ENCODE measurements around the gene LSM3.

LSM3 gene

DNA sequence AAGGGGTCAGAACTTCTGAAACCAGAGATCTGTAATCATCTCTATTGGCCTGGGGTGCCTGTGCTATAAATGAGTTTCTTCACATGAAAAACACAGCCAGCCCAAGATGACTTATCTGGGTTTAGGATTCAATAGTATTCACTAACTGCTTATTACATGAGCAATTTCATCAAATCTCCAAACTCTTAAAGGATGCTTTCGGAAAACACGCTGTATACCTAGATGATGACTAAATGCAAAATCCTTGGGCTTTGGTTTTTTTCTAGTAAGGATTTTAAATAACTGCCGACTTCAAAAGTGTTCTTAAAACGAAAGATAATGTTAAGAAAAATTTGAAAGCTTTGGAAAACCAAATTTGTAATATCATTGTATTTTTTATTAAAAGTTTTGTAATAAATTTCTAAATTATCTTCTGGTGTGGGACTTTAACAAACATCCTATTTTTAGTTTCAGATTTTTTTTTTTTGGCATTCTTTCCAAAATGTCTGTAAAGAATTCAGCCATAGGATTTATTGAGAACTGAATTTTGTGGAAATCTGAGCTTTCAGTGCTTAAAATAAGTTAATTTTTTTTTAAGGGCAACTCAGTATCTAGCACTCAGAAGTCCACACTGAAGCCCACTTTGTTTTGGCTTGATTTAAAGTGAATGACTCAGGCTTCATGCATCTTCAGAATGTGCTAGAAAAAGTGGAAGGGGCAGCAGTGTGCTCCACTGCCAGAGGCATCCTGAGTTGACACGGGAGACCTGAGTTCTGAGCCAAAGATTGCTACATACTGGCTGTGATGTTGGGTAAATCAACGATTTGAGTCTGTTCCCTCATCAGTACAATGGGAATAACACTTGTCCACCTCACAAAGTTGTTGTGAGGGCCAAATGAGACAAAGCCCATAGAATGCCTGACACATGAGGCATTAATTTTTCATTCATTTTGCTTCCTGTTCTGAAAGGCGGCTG, 35.1 kb upstream of the LSM3 start:
- peak in 1 of 14 donors; percentile 27 for DNase-seq

DNA sequence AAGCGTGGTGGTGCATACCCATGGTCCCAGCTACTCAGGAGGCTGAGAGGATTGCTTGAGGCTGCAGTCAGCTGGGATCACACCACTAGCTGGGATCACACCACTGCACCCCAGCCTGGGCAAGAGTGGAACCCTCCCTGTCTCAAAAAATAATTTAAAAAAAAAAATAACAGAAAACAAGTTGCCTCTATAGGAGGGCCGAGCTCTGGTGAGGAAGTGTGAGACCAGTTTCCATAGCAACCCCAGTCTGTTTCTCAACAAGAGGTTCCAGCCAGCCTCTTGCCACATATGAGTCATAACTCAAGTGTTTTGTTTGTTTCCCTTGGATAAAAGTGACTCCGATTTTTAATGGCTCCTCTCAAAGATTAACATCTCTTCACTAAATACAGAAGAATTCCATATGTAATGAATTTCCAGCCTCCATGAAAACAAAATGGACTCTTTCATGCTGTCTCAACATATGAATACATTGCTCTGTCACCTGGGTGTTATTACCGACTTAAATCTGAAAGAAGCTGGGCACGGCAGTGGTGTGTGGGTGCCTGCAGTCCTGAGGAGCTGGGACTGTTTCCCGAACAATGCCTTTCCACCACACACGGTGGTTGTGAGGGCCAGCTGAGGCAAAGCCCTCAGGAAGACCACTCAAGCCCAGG, 34.1 kb upstream of the LSM3 start:
- DNase-seq = peak in 4 of 14 donors; percentile 12 to 41 (median 13)

DNA sequence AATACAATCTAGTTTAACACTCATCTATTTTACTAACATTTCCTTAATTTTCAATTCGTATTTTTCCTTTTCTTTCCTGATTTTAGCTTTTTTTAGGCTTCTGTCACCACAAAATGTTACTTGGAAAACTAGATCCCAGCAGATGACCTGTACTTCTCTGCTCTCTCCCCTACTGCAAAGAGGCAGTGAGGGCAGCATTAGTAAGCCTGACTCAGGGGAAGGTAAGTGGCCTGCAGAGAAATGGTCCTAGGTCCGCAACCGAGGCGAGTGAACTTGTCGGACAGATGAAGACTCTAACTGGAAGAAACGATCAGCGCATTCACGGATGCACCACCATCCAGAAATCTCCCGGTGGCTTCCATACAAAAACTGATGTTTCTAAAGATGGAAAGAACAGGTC, 33.4 kb upstream of the LSM3 start:
- DNase-seq = no peak

DNA sequence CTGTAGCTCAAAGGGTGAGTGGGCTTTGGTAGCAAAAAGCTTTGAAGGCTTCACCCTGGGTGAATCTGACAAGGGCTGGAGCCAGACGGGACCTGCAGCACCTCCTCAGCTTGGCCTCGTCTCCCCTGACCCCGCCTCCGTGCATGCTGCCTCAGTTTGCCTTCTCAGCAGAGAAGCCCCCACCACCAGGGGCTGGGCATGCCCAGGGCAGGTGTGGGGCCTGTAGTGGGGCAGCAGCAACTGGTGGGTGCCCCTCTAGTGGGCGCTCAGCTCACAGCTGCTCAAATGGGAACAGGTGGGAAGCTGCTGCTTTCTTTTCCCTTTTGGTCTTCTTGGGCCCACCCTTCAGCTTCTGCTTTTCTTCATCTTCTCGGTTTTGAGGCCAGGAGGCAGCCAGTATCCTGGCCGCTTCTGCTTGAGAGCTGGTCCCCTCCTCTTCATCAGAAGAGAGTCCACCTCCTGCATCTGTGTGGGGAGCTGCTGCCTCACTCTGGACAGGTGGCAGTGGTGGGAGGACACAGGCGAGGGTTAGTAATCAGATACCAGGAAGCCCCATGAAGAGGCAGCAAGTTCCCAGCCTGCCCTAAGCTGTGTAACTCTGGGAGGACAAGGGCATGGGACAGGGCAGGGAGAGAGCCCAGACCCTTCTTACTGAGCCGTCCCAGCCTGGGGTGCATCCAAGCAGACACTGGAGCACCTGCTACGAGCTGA, 32.8 kb upstream of the LSM3 start:
- DNase-seq = no peak

DNA sequence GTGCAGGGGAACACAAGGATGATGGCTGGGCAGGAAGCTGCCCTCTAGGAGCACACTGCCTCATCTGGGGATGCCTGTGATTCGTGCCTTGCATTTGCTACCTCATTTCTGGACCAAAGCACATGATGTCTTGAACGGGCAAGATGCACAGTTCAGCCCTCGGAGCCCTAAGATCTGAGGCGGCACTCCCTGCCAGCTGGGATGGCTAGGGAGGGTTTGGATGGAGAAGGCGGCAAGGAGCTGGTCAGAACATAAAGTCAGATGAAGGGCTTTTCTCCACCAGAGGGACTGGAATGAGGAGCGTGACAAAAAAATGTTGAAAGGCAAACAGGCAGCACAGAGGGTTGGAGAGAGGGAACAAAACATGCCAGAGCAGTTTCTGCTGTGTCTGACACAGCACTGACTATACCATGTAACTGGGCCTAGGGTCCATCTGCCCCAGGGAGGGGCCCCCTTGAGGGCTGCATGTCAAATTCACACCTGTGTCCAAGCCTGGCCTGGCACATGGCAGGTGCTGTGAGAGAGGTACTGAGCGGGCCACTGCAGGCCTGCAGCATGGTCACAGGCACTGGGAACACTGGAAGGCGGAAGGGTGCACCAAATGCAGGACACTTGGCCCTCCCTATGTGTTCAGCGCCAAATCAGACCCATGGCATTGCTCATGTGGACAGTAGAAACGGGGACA, 32.1 kb upstream of the LSM3 start:
- no peak for DNase-seq

DNA sequence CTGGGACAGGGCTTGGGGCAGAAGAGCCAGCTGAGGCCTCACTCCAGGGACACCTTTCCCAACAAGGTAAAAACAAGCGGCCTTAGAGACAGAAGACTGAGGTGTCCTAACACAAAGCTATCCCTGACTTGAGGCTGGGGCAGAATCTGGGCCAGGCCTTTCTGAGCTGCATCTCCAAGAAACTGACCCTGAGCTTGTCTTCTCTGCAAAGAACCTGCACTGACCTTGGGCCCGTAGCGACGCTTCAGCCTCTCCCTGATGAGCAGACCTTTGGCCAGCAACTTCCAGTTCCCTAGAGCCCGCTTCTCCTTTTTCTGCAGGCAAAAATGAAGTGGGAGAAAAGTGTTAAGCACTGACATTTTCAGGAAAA, 31.6 kb upstream of the LSM3 start:
- DNase-seq = no peak

DNA sequence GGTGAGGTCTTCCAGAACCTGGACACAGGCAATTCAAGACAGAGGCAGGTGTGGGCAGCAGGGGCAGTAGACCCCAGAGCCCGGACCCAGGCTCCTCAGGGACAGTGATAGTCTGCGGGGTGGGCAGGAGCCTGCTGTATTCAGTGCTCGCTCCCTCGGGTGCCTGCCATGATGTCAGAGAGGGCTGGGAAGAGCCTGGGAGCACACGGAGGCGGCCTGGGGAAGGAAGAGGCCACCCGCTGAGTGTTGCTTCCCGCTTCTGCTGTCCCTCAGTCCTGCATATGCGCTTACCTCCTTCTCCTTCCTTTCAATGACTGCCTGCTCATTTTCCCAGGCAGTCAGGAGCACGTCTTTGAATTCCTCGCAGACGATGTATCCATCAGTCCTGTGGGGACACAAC, 31.0 kb upstream of the LSM3 start:
- no peak for DNase-seq

DNA sequence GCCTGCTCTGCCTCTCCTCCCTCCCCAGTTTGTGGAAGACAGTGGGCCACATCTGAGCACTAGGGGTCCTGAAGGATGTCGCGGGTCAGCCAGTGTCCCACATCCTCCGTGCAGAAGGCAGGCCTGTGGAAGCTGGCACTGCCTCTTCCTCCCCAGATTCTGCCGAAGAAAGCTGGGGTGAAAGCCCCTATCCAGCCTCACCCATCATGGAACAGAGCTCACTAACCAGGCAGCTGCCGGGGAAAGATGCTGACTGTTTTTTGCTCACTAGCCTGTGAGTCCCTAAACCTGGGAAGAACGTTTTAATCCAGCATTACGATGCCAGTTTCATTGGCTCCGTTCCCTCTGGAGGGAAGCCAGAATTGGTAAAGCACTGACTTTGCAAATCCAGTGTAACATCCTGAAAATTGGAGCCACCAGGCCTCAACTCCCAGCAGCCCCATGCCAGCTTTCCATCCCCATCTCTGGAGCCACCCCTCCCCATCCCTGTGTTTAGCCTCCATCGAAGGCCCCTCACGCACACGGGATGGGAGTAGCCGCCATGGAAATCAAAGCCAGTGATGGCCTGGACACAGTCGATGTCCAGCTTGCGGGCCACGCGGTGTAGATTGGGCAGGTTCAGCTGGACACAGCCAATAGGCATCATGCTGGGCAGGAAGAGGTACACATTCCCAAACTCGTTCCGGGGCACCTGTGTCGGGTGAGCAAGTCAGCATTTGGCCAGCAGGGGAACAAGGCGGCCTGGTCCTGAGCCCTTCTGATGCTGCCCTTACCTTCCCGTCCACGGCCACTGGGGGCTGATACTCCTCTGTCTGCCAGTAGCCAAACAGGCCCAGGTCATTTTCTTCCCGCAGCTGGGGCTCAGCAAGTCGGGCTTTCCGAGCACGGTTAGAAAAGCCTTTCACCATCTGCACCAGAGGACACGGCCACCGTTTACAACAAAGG, 30.3 kb upstream of the LSM3 start:
- no peak for DNase-seq

DNA sequence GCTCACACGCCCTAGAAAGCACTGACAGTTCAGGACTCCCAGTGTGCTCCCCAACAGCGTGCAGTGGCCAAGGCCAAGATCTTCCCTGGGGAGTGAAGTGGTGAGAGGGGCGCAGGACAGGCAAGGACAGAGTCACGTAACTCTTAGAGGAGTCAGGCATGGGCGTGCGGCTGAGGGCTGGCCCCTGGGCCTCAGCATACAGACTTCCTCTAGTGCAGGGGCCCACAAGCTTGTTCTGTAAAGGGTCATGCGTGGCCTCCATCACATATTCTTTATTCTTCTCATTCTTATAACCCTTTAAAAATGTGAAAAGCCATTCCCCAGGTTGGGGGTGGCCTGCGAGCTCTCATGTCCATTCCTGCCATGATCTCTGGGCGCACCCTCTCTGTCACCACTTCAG, 28.5 kb upstream of the LSM3 start:
- DNase-seq = no peak

DNA sequence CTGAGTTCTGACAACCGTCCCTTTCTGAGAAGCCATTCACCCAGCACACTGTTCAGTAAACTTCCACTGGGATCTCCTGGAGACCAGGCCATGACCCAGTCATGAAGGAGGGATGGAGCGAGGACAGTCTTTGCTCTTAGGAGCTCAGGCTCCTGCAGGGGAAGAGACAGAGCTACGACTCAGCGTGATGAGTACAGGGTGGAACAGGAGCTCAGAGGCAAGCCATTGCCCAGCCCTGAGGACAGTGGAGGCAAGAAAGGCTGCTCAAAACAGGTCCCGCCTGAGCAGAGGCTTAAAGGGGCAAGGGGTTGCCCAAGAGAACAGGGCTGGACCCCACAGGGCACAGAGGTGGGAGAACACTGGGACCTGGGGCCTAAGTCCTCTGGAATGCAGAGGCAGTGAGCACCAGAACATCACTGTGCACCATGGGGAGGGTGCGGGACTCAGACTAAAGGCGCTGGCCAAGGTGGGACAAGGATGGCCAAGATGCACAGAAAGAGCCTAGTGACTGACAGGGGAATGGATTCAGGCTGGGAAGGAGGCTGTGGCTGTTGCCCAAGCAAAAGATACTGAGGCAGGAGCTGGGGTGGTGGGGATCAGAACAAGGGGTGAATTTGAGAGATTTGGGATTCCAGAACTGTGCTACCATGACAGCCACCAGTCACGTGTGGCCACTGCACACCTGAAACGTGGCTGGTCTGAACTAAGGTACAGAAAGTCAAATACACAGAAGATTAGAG, 28.0 kb upstream of the LSM3 start:
- DNase-seq = no peak

DNA sequence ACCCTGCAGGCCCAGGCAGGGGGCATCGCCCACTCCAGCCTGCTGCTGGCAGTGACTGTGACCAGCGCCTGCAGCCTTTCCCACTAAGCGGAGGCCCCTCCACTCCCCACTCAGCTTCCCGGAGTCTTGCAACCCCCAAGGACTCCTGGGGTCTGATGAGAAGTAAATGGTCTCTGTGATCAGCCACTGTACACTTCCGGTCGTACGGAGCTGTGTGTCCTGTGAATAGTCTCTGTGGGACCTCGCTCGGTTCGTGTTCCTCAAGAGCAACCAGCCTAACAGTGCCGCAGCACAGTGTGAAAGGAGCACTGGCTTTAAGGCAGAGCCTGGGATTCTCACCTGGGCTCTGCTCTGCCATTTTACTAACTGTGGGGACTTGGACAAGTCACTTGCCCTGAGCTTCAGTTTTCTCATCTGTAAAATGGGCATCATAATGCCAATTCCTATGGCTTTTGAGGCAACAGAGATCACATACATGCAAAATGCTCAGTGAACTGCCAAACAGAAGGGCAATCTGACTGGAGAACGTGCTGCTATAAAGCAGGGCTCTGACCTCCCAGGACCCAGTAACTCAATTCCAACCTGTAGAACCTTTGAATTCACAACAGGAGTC, 27.0 kb upstream of the LSM3 start:
- no peak for DNase-seq

DNA sequence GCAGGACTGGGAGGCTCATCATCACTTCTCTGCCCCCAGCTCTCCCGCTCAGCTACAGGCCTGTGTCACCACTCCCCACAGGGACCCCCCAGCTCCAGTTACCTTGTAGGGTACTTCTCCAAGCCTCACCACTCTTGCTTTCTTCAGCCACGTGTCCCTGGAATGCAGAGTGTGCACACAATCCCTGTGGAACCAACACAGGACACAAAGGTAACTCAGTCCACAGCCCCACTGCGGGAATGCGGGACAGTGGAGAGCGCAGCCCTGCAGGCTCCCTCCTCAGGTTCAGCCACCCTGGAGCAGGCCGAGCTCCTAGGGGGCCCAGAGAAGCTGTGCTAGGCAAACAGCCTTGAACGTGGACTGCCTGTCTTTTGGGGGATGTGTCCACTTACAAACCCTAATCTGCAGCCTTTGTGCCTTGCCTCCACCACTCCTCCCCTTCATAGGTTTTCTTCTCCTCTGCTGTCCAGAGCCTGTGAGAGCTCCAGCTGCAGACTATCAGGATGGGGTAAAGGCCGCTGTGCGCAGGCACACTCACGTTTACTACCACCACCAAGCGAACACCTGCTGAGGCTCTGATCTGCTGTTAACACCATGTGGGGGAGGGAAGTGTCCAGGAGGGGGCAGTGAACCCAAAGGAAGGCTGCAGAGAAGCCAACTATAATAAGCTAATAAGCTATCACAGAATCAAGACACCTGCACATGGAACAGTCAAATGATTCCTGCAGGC, 26.2 kb upstream of the LSM3 start:
- DNase-seq = no peak

DNA sequence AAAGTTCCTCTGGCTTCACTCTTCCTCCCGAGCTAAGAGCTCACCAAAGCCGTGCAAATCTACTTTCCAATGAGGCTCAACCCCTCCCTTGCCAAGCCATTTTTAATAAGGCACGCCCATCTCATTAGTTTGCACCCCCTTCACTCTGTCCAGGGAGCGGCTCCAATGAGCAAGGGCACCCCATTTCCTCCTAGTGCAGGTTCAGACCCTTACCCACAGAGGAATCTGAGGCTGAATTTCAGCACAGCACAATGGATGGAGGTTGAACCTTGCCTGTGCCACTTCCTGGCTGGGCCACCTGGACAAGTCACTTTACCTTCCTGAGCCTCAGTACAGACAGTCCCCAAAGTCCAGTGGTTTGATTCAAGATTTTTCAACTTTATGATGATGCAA, 25.7 kb upstream of the LSM3 start:
- DNase-seq = no peak

DNA sequence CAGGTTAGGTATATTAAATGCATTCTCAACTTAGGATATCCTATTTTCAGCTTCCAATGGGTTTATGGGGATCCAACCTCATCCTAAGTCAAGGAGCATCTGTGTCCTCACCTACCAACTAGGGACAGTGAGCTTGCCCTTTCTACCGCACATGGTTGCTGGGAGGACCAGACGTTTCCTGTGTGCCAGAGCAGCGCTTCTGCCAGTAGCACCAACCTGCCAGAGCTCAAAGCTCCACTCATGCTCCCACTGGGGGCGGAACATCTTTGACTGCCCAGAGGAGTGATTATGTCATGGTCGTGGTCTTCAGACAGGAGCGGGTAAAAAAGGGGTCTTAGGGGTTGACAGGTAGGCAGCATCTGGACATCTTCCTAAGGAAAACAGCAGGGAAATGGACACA, 25.0 kb upstream of the LSM3 start:
- no peak for DNase-seq

DNA sequence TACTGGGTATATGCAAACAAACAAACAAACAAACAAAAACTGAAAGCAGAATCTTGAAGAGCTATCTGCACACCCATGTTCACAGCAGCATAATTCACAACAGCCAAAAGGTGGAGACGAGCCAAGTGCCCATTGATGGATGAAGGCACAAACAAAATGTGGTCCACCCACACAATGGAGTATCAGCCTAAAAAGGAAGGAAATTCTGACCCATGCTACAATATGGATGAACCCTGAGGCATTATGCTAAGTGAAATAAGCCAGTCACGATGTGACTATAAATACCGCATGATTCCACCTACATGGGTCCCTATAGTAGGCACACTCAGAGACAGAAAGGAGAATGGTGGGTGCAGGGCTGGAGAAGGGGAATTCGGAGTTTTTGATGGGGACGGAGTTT, 24.3 kb upstream of the LSM3 start:
- DNase-seq = no peak

DNA sequence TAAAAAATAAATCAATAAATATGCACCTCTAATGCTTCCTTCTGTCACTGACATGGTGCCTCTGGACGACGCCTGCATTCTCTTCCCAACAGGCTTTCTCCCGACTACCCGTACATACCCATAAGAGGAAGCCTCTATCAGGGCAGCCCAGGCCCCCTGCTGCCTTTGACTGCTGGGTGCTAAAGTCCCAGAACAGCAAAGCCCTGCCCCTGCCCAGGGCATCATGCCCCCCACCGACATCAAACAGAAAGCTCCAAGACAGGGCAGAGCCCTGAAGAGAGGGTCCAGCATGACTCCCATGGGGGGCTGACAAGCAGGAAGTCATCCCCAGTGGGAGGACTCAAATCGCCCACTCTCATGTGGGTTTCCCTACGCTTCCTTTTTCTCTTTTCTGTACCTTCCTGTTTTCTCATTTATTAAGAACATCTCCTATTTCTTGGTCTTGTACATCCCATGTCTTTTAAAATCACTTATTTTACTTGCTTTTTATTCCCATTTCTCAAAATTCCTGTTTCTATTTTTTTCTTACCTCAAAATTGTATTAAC, 23.6 kb upstream of the LSM3 start:
- DNase-seq = no peak

DNA sequence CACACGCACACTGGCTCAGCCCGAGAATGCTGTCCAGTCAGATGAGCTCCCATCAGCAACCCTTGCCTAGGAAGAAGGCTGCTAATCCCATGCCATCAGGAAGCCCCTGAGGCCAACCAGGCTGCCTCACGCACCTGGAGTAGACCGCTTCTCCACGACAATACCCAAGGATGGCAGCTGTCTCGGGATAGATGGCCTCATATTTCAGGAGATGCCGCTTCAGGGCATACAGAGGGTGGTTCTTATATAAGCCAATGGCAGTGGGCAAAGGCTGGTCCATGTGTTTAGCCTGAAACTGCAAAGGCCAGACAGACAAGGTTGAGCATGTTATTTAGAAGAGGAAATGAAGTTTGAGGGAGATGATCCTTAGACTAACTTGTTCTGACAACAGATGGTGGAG, 22.4 kb upstream of the LSM3 start:
- no peak for DNase-seq

DNA sequence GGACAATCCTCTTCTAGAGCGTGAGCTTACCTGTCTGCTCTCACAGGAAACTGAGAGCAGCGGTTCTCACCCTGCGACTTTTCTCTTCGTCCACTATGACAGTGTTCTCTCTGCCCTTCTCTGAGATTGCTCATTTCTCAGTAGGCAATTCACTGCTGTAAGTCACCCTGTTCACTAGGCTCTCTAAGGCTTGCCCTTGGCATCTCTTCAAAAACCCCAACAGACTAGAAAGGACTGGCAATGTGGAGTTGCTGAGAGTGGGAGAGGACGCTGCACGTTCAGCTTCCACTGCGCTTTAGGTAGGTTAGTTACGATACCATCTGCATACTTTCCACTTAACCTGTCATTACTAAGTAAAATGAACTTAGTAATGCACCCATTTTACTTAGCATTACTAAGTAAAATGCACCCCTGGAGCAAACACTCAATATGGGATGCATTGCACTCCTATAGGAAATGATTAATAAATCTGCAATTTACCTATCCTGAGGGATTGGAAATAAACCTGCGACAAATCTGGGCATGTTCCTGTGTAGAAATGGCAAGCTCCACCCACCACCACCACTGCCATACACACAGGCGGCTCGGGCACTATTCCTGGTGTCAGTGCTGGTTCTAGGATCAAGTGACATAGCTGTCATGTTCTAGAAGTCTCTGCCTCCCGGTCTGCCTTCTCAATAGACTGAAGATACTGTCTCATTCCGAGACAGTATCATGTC, 21.6 kb upstream of the LSM3 start:
- no peak for DNase-seq

DNA sequence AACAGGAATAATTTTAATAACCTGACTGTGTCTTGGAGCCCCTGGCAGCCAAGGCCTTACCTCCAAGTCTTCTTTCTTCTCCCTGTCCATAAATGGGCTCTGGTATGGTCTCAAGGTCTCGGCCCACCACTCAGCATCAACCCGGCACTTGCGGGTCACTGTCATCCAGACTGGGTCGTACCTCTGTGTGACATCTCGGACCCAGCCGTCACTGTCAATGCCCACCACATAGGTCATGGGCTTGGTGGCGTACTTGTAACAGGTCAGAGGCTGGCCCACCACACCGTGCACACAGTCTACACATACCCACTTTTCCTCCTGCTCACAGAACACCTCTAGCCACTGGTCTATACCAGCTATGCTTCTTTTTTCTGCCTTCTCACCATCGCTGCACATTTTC, 20.7 kb upstream of the LSM3 start:
- DNase-seq = no peak

Measured in C1 segment of cervical spinal cord (tissue), 14 donors.